GM12801 (cell line): ENCODE measurements around the gene SLC20A1.

Source experiments
- CTCF ChIP-seq: IDR thresholded peaks from one replicate; pipeline ENCODE4 v1.5.1; 2011; ENCODE audit warnings: control low read depth; ENCODE audit not compliant: insufficient read length; ENCODE audit errors: extremely low read depth

Gene SLC20A1

GRCh38 chr2:112644155-112644932, 1.4 kb upstream of the SLC20A1 start:
- no peak for TF ChIP-seq CTCF

GRCh38 chr2:112644933-112645309, 818 bp upstream of the SLC20A1 start:
- no peak for TF ChIP-seq CTCF

- TF ChIP-seq CTCF, result no peak
Measured at GRCh38 chr2:112646102-112646719, 472 bp downstream of the SLC20A1 start.

GRCh38 chr2:112646791-112647689, 1.3 kb downstream of the SLC20A1 start:
- no peak for TF ChIP-seq CTCF

GRCh38 chr2:112648081-112648480, 2.3 kb downstream of the SLC20A1 start:
- TF ChIP-seq CTCF, result no peak

GRCh38 chr2:112656679-112657078, 10.9 kb downstream of the SLC20A1 start:
- no peak for TF ChIP-seq CTCF

GRCh38 chr2:112658301-112658700, 12.6 kb downstream of the SLC20A1 start:
- no peak for TF ChIP-seq CTCF
